HG03095 (cell line): ENCODE data around the gene LRIG3.

ENCODE experiments used
- ATAC-seq: cut with Tn5 transposase; IDR thresholded peaks from one replicate; pipeline ENCODE4 v1.9.1; 2021; ENCODE audit warnings: moderate library complexity; ENCODE audit not compliant: unreplicated experiment

Gene LRIG3

DNA sequence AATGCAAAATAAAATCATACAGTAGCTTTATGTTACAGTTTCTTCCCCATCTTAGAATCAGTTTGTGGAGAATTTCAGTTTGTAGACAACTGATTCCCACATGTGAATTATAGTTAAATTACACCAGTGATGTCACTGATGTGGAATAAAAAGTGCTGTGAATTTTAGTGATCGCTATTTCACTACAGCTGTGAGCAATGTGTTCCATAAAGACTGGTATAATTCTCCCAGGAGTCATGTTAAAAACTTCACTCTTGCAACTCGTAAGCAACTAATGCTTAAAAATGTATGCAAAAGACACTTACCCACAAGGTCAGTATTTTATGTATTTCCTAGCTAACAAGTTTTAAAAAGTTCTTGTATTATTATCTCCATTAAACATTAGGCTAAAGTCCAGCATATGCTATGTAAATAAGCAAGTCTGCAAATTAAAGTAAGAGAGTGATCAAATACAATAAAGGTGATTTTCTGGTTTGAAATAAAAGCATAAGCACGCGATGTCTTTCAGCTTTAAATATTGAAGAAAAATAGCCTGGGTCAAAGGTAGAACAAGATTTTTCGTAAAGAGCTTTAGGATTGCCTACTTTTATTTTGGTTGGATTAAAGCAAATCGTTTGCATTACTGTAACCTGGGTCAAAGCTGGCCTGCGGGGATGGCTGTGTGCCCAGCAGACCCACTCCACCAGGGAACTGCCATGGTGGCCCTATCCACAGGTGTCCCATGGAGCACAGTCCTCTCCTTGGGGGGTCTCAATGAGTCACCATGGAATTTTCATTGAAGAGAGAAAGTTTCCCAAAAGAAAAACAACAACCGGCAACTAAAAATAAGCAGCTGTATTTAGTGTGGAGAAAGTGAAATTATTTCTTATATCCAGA is 12.7 kb upstream of the LRIG3 start:
- no peak for ATAC-seq

- ATAC-seq: no peak
These were observed 11.2 kb upstream of the LRIG3 start for GRCh38 chr12:58931518-58931917.

- ATAC-seq: no peak
These were observed 10.5 kb upstream of the LRIG3 start for GRCh38 chr12:58930770-58931324.

DNA sequence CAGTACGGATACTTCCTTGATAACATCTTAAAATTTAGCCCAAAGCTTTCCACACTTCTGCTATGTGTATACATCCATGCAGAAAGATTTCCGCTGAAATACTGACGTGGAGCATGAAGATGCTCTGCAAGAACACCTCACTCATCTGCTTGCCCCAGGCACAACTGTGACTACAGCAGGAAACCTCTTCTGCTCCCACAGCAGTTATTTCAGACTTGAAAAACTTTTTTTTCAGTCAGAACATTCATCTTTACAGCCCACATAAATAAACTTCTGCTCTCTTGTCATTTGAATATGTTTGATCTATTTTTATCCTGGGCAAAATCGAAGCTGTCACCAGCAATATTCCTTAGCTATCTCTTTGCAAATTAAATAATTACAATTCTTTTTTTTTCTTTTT is 6.8 kb upstream of the LRIG3 start:
- no peak for ATAC-seq

GRCh38 chr12:58926586-58926985 is 6.3 kb upstream of the LRIG3 start:
- no peak for ATAC-seq

DNA sequence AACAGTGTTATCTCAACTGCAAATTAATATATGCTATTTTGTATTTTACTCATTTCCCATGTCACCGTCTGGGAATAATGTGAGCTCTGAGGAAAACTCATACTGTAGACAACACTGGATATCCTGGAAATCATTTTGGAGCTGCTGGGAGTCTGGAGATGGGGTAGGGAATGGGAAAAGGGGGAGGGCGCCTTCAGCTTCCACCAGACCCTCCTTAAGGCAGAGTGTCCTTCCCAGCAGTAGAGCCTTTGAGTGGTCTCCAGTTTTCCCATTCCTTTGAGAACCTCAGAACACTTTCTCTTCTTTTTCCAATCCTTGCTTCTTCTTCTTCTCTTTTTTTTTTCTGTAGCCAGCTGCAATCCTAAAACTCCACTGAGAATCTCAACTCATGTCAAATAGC is 5.4 kb upstream of the LRIG3 start:
- no peak for ATAC-seq

- ATAC-seq: no peak
These were observed 4.9 kb upstream of the LRIG3 start for GRCh38 chr12:58925111-58925611.

- no peak for ATAC-seq
These were observed 4.3 kb upstream of the LRIG3 start for GRCh38 chr12:58924652-58925051.

DNA sequence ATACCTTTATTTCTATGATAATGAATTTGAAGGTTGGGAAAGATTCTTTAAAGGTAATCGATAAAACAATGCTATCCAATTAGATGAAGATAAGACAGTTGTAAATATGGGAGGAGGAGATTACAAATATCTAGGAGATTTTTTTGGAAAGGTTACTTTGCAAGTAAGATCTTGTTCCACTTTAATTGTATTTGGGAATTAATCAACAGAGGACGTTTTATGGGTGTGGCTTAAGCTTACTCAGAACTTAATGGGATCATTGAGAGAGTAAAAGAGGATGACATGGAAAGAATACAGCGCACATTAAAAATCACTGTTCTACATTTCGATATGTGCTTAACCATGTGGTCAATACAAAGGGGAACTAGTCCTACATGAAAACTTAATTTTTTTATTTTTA is 3.5 kb upstream of the LRIG3 start:
- ATAC-seq: no peak

DNA sequence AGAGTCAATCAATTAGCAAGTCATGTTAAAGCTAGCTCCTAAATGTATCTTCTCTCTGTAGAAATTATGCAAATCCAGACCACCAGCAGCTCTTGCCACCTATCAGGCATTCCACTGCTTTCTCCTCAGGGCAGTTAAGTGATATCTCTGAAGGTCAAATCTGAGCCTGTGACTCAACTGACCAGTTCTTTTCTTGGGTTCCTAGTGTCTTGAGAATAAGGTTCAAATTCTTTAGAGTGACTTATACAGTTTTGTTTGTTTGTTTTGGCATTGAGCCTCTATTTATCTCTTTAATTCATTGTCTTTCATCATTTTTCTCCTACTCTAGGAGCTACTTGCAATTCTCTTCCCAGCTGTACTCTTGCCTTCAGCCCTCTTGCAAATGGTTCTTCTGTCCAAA is 2.5 kb upstream of the LRIG3 start:
- no peak for ATAC-seq

- no peak for ATAC-seq
These were observed 907 bp upstream of the LRIG3 start for GRCh38 chr12:58920961-58921861.

- peak; percentile 40 for ATAC-seq
These were observed 838 bp downstream of the LRIG3 start for GRCh38 chr12:58919231-58920101.

DNA sequence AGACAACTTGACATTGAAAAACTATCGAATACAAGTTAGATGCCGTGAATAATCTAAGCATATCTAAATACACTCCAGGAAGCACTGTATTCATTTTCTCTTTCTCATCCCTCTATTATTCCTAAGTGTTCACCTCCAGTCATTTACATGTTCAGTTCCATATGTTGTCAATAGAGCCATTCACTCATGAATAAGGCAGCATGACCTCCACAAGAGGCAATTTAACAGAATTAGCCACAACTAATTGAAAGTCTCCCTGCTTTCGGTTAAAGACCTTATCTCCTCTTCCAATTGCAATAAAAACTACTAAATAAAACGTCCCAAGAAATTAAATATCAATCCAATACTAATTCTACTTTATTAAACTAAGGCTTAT is 1.8 kb downstream of the LRIG3 start:
- no peak for ATAC-seq

- no peak for ATAC-seq
These were observed 2.4 kb downstream of the LRIG3 start for GRCh38 chr12:58917699-58918468.

DNA sequence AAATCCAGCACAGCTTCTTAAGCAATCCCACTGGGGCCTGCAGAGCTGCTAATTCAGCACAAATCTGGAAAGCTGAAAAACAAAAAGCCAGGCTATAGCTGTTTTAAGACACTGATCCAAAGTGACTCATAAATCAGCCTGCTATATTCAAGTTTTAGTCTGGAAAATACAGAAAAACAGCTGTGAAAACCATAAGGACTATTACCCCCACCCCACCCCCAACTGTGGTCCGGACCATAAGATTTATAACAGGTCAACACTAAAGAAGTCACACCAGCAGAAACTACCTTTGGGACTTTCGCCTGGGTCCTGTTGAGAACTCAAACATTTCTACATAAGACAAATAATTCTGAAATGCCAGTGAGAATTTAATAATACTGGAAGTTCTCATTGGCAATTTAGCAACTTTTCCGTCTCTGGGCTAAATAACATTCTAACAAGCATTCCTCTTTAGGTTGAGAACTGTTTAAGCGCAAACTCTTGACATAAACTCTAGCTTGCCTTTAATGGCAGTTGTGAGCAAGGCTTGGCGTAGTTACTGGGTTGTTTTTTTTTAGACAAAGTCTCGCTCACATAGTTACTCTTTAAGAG is 3.3 kb downstream of the LRIG3 start:
- ATAC-seq: no peak

DNA sequence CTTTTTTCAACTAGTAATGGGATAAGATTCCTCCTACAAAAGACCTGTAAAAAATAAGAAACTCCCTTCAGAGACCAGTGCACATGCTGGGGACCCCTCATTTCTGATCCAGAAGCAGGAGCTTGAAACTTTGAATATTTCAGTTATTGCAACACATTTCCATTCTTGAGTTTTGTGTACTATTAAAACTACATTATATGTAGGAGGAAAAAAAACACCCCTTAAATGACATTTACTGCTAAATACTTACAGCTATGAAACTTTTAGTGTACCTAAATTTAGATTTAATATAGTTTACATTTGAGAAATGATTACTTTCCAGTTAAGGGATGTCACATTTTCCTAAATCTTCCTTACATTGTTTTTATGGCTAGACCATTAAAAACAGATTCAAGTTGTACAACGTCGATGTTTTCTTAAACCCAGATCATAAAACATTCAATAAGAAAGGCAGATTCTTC is 4.1 kb downstream of the LRIG3 start:
- ATAC-seq: no peak

- ATAC-seq: no peak
These were observed 4.7 kb downstream of the LRIG3 start for GRCh38 chr12:58915634-58916033.

DNA sequence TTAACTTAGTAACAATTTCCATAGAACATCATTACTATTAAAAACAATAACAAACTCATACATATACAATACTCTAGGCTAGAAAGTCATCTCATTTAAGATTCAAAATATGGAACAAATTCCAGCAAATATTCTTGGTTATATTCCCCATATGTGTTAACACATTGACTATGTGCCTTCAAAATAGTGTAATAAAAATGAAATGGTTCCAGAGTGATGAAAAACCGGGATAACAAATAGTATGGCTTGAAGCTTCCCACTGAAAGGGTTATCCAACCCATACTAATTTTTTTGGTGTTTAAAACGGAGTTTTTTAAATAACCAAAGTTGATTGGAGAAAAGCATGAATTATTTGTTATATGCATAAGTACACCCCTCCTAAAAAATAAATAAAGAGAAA is 5.3 kb downstream of the LRIG3 start:
- no peak for ATAC-seq

DNA sequence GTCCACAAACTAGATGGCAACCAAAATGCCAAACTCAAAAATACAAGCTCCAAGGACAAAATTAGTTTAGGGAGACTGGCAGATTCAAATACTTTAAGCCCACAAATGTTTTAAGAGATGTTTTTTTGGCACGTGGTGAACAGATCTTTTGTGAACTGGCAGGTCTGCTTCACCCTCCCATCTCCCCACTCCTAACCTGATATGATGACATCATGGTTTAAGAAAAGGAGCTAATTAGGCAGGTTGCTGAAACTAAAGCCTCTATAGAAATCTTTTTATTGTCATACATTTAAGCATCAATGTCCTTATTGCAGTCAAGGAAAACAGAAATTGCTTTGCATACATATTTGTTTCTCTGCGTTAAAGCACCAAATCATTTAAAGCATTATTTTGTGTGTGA is 5.8 kb downstream of the LRIG3 start:
- no peak for ATAC-seq
